ENCODE results near the gene C1R. TPM values are rescaled to one million over a fixed set of nuclear protein-coding genes. Genes with fewer than 3 reads are reported as not detected.
"Not testable (repeated sequence)": the region's sequence is repeated elsewhere in the genome, so short reads cannot be mapped to it uniquely, and the experiment has no call there.

C1R gene
- total RNA-seq, 1 donor from 2014 or later, result 1,046 TPM

DNA sequence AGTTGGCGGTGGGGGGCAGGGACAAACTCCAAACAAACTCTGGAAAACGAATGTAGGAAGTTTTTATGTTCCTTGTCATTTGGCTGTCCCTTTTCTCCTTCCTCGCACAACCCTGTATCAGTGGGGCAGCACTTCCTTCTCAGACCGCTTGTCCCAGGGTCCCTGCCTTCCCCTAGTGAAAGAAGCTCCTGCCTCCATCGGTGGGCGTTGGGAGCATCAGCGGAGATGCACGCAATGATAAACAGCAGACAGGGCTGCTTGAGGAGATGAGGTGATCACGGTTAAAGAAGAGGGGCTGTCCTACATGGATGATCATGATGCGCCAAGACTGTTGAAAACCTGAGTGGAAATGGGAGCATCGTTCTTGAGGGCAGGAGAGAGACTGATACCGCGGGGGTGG lies 31.1 kb downstream of the C1R start:
- peaks cover 0 to 17% of the 10 kb centered on the region in 2 donors for H3K4me1 ChIP-seq
- H3K27me3 ChIP-seq, result no peaks in the 10 kb centered on the region
- peak overlapping the region; percentile 80 to 82 for H3K27ac ChIP-seq
- no peaks in the 10 kb centered on the region for H3K9me3 ChIP-seq
- DNase-seq (ENCODE audit: low spot score in 2 of 2), result no peak
- intact Hi-C loops (cut with DNase I), result loop anchor here (10.0 kb wide), 1 partner anchor 124 kb away; the partner anchor contains the start of gene PEX5
- H3K4me3 ChIP-seq, result peak overlapping the region; percentile 34 to 55
- H3K36me3 ChIP-seq, result peaks cover 4 to 11% of the 10 kb centered on the region in 2 donors
- TF ChIP-seq, protein P1, sequence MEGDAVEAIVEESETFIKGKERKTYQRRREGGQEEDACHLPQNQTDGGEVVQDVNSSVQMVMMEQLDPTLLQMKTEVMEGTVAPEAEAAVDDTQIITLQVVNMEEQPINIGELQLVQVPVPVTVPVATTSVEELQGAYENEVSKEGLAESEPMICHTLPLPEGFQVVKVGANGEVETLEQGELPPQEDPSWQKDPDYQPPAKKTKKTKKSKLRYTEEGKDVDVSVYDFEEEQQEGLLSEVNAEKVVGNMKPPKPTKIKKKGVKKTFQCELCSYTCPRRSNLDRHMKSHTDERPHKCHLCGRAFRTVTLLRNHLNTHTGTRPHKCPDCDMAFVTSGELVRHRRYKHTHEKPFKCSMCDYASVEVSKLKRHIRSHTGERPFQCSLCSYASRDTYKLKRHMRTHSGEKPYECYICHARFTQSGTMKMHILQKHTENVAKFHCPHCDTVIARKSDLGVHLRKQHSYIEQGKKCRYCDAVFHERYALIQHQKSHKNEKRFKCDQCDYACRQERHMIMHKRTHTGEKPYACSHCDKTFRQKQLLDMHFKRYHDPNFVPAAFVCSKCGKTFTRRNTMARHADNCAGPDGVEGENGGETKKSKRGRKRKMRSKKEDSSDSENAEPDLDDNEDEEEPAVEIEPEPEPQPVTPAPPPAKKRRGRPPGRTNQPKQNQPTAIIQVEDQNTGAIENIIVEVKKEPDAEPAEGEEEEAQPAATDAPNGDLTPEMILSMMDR (IDR thresholded peaks at IDR 0.05), result no peak

DNA sequence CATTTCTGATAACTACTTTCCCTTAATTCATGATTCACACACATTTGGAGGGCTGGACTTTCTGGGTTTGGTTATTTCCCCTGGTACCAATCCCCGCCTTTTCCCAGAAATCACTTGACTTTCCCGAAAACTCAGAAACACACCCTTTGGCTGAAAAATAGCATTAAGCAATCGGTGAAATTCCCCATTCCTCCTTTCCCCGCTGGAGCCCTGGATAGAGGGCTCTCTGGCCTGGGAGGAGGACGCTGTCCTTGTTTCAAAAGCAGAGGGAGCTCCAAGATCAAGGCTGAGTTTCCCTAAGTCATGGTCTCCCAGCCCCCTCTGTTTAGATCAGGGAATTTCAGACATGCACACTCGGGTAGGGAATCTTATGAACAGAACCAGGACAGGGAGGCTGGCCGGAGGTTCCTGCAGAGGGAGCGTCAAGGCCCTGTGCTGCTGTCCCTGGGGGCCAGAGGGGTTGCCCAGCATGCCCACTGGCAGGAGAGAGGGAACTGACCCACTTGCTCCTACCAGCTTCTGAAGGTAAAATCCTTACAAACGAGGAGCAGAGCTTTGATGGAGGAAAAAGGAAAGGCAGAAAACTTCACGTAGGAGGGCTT lies 31.8 kb downstream of the C1R start, which contains the start of gene C1S:
Gene C1S (plus strand): TSS at position 366 of the 602 bp plus-strand sequence. CDS start 1,195 bp downstream, outside the sequence.
- Histone ChIP-seq H3K36me3 (peaks cover 4% of the 10 kb centered on the region in 2 donors), H3K4me1 (peaks cover 0 to 17% of the 10 kb centered on the region in 2 donors), H3K9me3 (no peaks in the 10 kb centered on the region), H3K27me3 (no peaks in the 10 kb centered on the region), H3K27ac (peak within 1 kb of the TSS; percentile 80 to 82), H3K4me3 (peak within 1 kb of the TSS; percentile 34 to 55)
- intact Hi-C loops (cut with DNase I), result loop anchor here (1.0 to 10.0 kb wide), 6 partner anchors 19 to 124 kb away; partner anchors contain the start of genes C1R, C1RL and PEX5
- TF ChIP-seq, protein P1 (IDR thresholded peaks at IDR 0.05), result peak; percentile 81 to 92 (median 88)
- peak; percentile 57 to 93 for DNase-seq (ENCODE audit: low spot score in 2 of 2)

DNA sequence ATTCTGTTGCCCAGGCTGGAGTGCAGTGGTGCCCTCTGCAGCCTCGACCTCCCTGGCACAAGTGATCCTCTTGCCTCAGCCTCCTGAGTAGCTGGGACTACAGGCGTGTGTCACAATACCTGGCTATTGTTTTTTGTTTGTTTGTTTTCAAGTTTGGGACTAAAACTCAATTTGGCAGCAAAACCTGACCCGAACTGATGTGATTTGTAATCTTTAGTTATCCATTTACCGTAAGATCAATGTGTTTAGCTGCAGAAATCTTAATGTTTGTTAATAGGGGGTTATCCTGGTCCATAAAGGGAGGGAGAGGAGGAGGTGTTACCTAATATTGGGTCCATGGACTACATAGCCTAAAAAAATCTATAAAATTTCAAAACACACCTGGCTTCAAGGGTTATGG lies 32.5 kb downstream of the C1R start:
- Histone ChIP-seq H3K27ac (peak overlapping the region; percentile 61 to 79), H3K27me3 (no peaks in the 10 kb centered on the region), H3K4me3 (peak overlapping the region in 1 of 2 donors; percentile 55), H3K4me1 (peaks cover 0 to 17% of the 10 kb centered on the region in 2 donors), H3K9me3 (no peaks in the 10 kb centered on the region), H3K36me3 (peaks cover 0 to 4% of the 10 kb centered on the region in 2 donors)
- TF ChIP-seq, protein P1 (IDR thresholded peaks at IDR 0.05), result no peak
- no peak for DNase-seq (ENCODE audit: low spot score in 2 of 2)
- intact Hi-C loops (cut with DNase I), result loop anchor here (1.0 to 10.0 kb wide), 6 partner anchors 20 to 125 kb away; partner anchors contain the start of genes C1R, C1RL and PEX5

DNA sequence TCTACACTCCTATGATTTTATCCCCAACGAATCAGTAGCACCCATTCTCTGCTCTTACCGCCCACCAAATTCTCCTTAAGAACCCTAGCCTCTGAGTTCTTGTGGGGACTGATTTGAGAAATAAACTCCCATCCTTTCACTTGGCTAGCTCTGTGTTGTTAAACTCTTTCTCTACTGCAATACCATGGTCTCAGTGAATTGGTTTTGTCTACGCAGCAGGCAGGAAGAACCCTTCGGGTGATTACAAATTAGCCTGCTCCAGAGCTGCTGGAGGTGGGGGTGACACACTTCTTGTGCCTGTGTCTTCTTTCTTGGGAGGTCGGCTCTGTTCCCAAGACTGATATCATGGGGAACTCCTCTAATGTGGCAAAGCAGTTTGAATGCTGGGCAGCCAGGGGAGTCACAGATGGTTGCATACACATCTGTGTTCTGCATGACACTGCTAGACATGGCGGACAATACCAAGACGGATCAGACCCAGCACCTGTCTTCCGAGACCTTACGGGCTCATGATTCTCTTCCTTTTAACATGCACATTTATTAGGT lies 33.3 kb downstream of the C1R start:
- H3K27me3 ChIP-seq, result no peaks in the 10 kb centered on the region
- H3K27ac ChIP-seq, result no peak overlapping the region
- TF ChIP-seq, protein P1 (IDR thresholded peaks at IDR 0.05), result no peak
- peaks cover 0 to 17% of the 10 kb centered on the region in 2 donors for H3K4me1 ChIP-seq
- peaks cover 0 to 4% of the 10 kb centered on the region in 2 donors for H3K36me3 ChIP-seq
- no peak for DNase-seq (ENCODE audit: low spot score in 2 of 2)
- H3K4me3 ChIP-seq, result no peak overlapping the region
- no peaks in the 10 kb centered on the region for H3K9me3 ChIP-seq
- intact Hi-C loops (cut with DNase I), result no loop called here

DNA sequence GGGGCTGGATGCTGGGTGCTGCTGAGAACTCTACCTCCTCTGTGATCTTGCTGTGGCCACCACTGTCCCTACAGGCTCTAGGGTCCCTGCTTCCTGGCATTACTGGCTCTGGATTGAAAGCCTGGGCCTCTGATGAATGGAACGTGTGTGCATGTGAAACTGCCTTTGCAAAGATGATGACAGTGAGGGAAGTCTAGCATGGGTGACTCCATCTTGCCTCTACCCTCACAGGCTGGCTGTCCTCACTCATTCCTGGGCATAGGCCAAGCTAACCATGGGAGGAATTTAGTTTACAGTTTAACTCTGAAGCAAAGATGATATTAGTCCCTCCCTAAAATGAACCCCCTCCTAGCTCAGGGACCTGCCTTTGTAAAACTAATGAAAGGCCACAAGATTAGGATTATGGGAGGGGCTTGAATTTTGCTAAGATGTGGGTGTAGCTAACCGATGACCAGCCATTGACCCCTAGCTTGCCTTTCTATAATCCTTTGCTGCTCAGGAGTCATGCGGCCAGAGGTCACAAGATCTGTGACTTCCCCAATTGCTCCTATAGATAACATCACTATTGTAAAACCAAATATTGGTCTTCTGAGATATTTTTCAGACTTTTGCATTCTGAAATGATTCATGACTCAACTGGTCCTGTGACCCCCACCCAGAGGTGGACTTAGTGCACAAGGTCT lies 33.9 kb downstream of the C1R start:
- peaks cover 0 to 17% of the 10 kb centered on the region in 2 donors for H3K4me1 ChIP-seq
- DNase-seq (ENCODE audit: low spot score in 2 of 2), result no peak
- no peak overlapping the region for H3K27ac ChIP-seq
- H3K27me3 ChIP-seq, result no peaks in the 10 kb centered on the region
- no peaks in the 10 kb centered on the region for H3K36me3 ChIP-seq
- TF ChIP-seq, protein P1 (IDR thresholded peaks at IDR 0.05), result no peak
- intact Hi-C loops (cut with DNase I), result no loop called here
- H3K9me3 ChIP-seq, result no peaks in the 10 kb centered on the region
- no peak overlapping the region for H3K4me3 ChIP-seq

DNA sequence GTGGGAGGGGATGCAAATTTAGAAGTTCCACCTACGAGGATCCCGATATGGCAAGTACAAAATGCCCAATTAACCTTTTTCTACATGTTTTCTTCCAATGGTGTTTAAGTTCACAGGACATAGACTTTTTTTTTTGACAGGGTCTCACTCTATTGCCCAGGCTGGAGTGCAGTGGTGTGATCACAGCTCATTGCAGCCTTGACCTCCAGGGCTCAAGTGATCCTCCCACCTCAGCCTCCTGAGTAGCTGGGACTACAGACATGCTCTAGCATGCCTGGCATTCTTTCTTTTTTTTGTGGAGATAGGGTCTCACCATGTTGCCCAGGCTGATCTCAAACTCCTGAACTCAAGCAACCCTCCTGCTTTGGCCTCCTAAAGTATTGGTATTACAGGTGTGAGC lies 36.5 kb downstream of the C1R start:
- H3K36me3 ChIP-seq; H3K4me3 ChIP-seq; H3K27me3 ChIP-seq; H3K9me3 ChIP-seq; H3K4me1 ChIP-seq; DNase-seq (ENCODE audit: low spot score in 2 of 2); intact Hi-C loops (cut with DNase I); H3K27ac ChIP-seq: not testable (repeated sequence)
